Tibial nerve (tissue), 4 donors: ENCODE measurements around the gene SNRNP48. TPM values are rescaled to one million over a fixed set of nuclear protein-coding genes. Genes with fewer than 3 reads are reported as not detected.
A peak's percentile ranks its signal among the peaks of the same experiment; 100 is the strongest.

Source experiments
- DNase-seq, 2 donors: peaks; one replicate each; pipeline ENCODE4 v3.0.0-alpha.2; 2019; ENCODE audit warnings: low spot score in 2 of 2
- H3K27ac ChIP-seq, 4 donors: fragments of 200-600 bp; sonication (generic) in 3 of 4; one replicate each; pipeline ENCODE4 v1.5.1; 2017 to 2019; ENCODE audit warnings: mild to moderate bottlenecking in 1 of 4
- H3K27me3 ChIP-seq, 2 donors: fragments of 200-600 bp; sonication (generic) in 1 of 2; one replicate each; pipeline versions ENCODE4 v1.5.1 to v1.6.0; 2017 to 2019
- H3K36me3 ChIP-seq, 3 donors: fragments of 200-600 bp; sonication (generic); one replicate each; pipeline ENCODE4 v1.5.1; 2018 to 2019
- H3K4me1 ChIP-seq, 4 donors: fragments of 200-600 bp; sonication (generic) in 3 of 4; one replicate each; pipeline ENCODE4 v1.5.1; 2017 to 2019
- H3K4me3 ChIP-seq, 4 donors: fragments of 200-600 bp; sonication (generic) in 3 of 4; one replicate each; pipeline ENCODE4 v1.5.1; 2017 to 2019; ENCODE audit warnings: mild to moderate bottlenecking in 1 of 4, moderate library complexity in 1 of 4
- H3K9me3 ChIP-seq, 4 donors: fragments of 200-600 bp; sonication (generic) in 3 of 4; one replicate each; pipeline ENCODE4 v1.5.1; 2017 to 2019
- CTCF ChIP-seq, 5 experiments: fragments of 200-600 bp in 3 of 5; fragments of 450-650 bp in 2 of 5; sonication (generic) in 3 of 5; IDR thresholded peaks; one replicate each; pipeline ENCODE4 v1.5.1; 2016 to 2019; ENCODE audit warnings: antibody characterized with exemption in 5 of 5, mild to moderate bottlenecking in 3 of 5, moderate library complexity in 2 of 5
- EP300 ChIP-seq, 2 donors: sonication (generic); formaldehyde crosslinking; IDR thresholded peaks; one replicate each; pipeline ENCODE4 v1.6.1; 2017; ENCODE audit warnings: antibody characterized with exemption in 2 of 2, mild to moderate bottlenecking in 1 of 2
- POLR2A ChIP-seq, 2 donors: fragments of 450-650 bp; IDR thresholded peaks; one replicate each; pipeline ENCODE4 v1.6.1; 2017; ENCODE audit warnings: antibody characterized with exemption in 2 of 2, mild to moderate bottlenecking in 2 of 2, moderate library complexity in 2 of 2
- WGBS, 2 donors: methylation state at CpG; one replicate each; pipeline ENCODE4 v1.1.5; 2018; 5-methylcytosine and 5-hydroxymethylcytosine counted together
- total RNA-seq, 4 donors: library from RNA; depleted of rRNA; stranded (reverse); fragments of >200 nt; gene quantifications; one replicate each; pipeline ENCODE4 v1.1.0, GENCODE V29; 2016

The SNRNP48 gene
- total RNA-seq, 4 donors from 2014 or later: 7.8 to 15.7 (median 11.8) TPM

DNA sequence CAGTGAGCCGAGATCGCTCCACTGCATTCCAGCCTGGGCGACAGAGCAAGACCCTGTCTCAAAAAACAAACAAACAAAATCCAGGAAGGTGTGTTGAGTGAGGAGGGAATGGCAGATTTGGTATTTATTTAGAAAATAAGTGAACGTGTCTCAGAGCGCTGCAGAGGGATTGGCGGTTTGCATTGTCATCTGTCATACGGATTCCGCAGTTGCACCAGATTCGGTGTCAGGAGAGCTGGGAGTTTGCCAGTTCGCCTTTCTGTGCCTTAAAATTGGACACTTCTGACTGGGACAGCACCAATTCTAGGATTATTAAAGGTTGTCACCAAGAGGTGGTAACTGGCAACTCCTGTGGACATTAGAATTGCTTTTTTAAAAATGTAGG lies 912 bp downstream of the SNRNP48 start:
- Histone ChIP-seq H3K4me1 (peaks cover 0 to 38% (median 8%) of the 10 kb centered on the region in 4 donors), H3K4me3 (peak overlapping the region; percentile 79 to 93 (median 86)), H3K9me3 (no peaks in the 10 kb centered on the region), H3K27me3 (no peaks in the 10 kb centered on the region), H3K27ac (peak overlapping the region in 3 of 4 donors; percentile 80 to 82 (median 81)), H3K36me3 (peaks cover 0 to 28% (median 5%) of the 10 kb centered on the region in 3 donors)
- no peak for DNase-seq
- WGBS, 2 donors: 44 to 54% methylated on average over 10 of the region's 10 CpGs
- no peak for TF ChIP-seq POLR2A (IDR thresholded peaks at IDR 0.05)
- TF ChIP-seq EP300 (IDR thresholded peaks at IDR 0.05): no peak
- TF ChIP-seq CTCF (IDR thresholded peaks at IDR 0.05): no peak

DNA sequence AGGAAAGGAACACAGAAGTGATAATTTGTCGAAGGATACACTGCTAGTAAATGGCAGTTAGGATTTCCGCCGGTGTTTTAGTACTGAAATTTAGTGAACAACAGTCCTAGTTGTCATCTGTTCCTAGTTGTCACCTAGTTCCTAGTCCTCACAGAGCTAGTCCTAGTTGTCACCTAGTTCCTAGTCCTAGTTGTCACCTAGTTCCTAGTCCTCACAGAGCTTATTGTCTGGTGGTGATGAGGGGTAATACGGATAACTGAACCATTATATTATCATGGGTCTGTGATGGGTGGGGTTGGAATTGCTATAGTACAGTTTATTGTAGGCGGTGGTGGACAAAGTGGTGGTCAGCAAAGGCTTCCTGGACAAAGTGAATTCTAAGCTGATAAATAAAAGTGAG lies 1.8 kb downstream of the SNRNP48 start:
- H3K9me3 ChIP-seq: no peaks in the 10 kb centered on the region
- peaks cover 0 to 38% (median 8%) of the 10 kb centered on the region in 4 donors for H3K4me1 ChIP-seq
- no peaks in the 10 kb centered on the region for H3K27me3 ChIP-seq
- WGBS, 2 donors: 91 to 98% methylated on average over 5 of the region's 5 CpGs
- TF ChIP-seq CTCF (IDR thresholded peaks at IDR 0.05) (no peak), POLR2A (IDR thresholded peaks at IDR 0.05) (no peak), EP300 (IDR thresholded peaks at IDR 0.05) (no peak)
- peaks cover 0 to 37% (median 5%) of the 10 kb centered on the region in 3 donors for H3K36me3 ChIP-seq
- no peak for DNase-seq
- H3K27ac ChIP-seq: no peak overlapping the region
- no peak overlapping the region for H3K4me3 ChIP-seq

- TF ChIP-seq EP300 (IDR thresholded peaks at IDR 0.05) (no peak), POLR2A (IDR thresholded peaks at IDR 0.05) (no peak), CTCF (IDR thresholded peaks at IDR 0.05) (no peak)
- no peaks in the 10 kb centered on the region for H3K27me3 ChIP-seq
- H3K4me3 ChIP-seq: no peak overlapping the region
- H3K36me3 ChIP-seq: peaks cover 0 to 50% (median 5%) of the 10 kb centered on the region in 3 donors
- WGBS, 2 donors: 85% methylated on average over 1 of the region's 1 CpG
- H3K4me1 ChIP-seq: peaks cover 0 to 38% (median 8%) of the 10 kb centered on the region in 4 donors
- DNase-seq: no peak
- no peak overlapping the region for H3K27ac ChIP-seq
- H3K9me3 ChIP-seq: no peaks in the 10 kb centered on the region
Observed at GRCh38 chr6:7593229-7593628, 3.2 kb downstream of the SNRNP48 start.

- no peak for DNase-seq
- Histone ChIP-seq H3K27ac (no peak overlapping the region), H3K36me3 (peaks cover 0 to 53% (median 5%) of the 10 kb centered on the region in 3 donors), H3K4me1 (peaks cover 0 to 27% (median 8%) of the 10 kb centered on the region in 4 donors), H3K27me3 (no peaks in the 10 kb centered on the region), H3K9me3 (no peaks in the 10 kb centered on the region), H3K4me3 (no peak overlapping the region)
- 62 to 75% methylated on average over 4 of the region's 4 CpGs for WGBS, 2 donors
- TF ChIP-seq CTCF (IDR thresholded peaks at IDR 0.05) (no peak), EP300 (IDR thresholded peaks at IDR 0.05) (no peak), POLR2A (IDR thresholded peaks at IDR 0.05) (no peak)
Observed at GRCh38 chr6:7594579-7595125, 4.7 kb downstream of the SNRNP48 start.

GRCh38 chr6:7604003-7604402 lies 14.0 kb downstream of the SNRNP48 start:
- Histone ChIP-seq H3K4me3 (no peak overlapping the region), H3K27ac (no peak overlapping the region), H3K27me3 (no peaks in the 10 kb centered on the region), H3K9me3 (no peaks in the 10 kb centered on the region), H3K36me3 (peaks cover 0 to 91% (median 26%) of the 10 kb centered on the region in 3 donors), H3K4me1 (no peaks in the 10 kb centered on the region)
- no peak for DNase-seq
- whole genome bisulfite sequencing, 2 donors: 82 to 83% methylated on average over 4 of the region's 4 CpGs
- TF ChIP-seq CTCF (IDR thresholded peaks at IDR 0.05): no peak
- no peak for TF ChIP-seq POLR2A (IDR thresholded peaks at IDR 0.05)
- no peak for TF ChIP-seq EP300 (IDR thresholded peaks at IDR 0.05)
